T47D (cell line): ENCODE results near the gene MEIS3.

Source experiments
- DNase-seq, 2 experiments: peaks; one replicate each; pipeline versions ENCODE4 v3.0.0 to v3.0.0-alpha.2; 2011 to 2012; ENCODE audit warnings: low read depth in 1 of 2, low spot score in 1 of 2
- JUND ChIP-seq: IDR thresholded peaks from 2 replicates; pipeline ENCODE4 v1.6.1; 2012; ENCODE audit warnings: low read depth
- in situ Hi-C: cut with HindIII; loops from 2 replicates; pipeline ENCODE4 v1.10.0; 2016; ENCODE audit warnings: low sequenced_read_pairs, low pct_unique_long_range_greater_than_20kb

MEIS3 gene

DNA sequence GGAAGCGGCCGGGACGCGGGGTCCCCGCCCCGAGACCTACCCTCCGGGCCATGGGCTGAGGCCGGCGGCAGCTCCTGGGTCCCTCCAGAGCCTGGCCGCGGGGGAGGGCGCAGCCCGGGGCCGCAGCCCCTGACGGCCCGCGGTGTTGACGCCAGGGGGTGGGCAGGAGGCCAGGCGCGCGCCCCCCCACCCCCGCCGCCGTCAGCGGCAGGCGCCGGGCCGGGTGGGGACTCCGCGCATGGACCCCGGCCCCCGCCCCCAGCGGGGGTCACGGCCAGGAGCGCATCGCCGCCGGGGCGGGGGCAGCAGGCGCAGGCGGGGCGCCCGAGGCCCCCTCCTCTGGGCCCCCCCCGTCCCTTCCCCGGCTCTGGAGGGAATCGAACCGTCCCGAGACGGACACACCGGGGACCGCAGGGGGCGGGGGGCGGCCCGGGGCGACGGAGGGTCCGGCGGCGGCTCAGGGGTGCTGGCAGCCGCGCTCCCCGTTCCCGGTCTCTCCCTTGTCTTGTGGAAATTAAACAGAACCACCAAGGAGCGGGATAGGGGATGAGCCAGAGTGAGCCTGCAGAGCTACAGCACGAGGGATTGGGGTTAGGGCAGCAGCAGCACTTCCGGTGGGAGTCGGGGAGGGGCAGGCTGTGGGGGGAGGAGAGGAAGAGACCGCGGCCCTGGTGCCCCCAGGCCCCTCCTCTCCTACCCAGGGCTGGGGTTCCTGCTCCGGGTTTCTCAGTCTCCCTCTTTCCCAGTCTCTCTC is at the start of gene MEIS3:
Gene MEIS3, minus strand, starts transcription at position 498 of the 754 bp plus-strand sequence. Its CDS starts 446 bp downstream, at position 52.
- no peak for DNase-seq
- in situ Hi-C loops, result no loop called here
- TF ChIP-seq JUND, result no peak

DNA sequence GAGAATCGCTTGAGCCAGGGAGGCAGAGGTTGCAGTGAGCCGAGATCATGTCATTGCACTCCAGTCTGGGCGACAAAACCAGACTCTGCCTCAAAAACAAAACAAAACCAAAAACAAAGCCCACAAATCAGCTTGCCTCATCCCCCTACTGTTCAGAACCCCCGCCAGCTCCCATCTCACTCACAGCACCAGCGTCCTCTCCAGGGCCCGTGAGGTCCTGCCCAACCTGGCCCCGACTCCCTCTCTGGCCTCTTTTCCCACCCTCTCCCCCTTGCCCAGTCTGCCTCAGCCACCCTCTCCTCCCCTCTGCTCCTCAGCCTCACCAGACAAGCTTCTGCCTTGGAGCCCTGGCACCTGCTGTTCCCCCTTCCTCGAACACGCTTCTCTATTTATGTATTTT is 48.6 kb upstream of the MEIS3 start:
- no peak for TF ChIP-seq JUND
- in situ Hi-C loops, result no loop called here
- no peak for DNase-seq

DNA sequence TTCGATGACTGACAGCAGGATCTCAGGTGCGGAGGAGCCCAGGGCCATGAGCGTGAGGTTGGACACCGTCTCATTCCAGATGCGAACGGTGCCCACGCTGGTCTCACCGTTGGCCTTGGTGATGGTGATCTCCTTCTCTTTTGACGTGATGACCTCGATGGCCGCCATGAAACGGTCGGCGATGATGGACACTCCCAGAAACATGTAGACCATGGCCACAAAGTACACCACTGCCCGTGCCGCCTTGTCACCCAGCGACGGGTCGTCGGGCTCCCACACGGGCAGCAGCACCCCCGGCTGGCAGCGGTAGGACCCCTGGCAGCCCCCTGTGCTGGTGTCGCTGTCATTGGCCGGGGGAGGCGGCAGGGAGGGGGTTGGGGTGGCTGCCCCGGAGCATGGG is 46.6 kb upstream of the MEIS3 start:
- TF ChIP-seq JUND, result no peak
- in situ Hi-C loops, result no loop called here
- DNase-seq, result no peak

DNA sequence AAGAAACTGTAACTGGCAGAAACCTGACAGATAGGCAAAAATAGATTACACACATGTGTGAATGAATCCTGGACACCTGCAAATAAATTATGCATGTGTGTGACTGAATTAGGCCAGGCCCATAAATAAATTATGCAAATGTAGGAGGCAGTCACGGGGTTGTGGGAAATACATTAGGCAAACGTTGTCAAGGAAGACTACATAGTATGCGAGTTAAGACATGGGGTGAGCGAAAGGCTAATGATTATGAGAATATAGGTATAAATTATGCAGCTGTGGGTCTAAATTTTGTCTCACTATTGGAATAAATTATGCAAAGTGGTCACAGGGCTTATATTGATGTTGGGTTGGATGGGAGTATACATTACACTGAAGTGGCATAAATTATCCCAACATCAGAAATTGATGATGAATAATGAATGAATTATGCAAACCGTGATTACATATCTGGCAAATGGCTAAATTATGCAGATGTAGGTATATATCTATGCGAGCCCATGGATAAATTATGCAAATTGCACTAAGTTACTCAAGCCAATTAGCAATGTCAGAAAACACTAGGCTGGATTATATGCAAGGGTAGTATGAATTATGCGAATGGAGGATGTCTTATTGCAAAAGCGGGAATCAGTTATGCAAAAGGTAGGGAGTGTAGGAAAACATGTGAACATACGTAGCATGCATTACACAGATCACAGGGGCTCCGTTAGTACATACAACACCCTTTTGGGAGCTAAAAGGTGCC is 45.5 kb upstream of the MEIS3 start:
- no peak for DNase-seq
- no peak for TF ChIP-seq JUND
- in situ Hi-C loops, result no loop called here

DNA sequence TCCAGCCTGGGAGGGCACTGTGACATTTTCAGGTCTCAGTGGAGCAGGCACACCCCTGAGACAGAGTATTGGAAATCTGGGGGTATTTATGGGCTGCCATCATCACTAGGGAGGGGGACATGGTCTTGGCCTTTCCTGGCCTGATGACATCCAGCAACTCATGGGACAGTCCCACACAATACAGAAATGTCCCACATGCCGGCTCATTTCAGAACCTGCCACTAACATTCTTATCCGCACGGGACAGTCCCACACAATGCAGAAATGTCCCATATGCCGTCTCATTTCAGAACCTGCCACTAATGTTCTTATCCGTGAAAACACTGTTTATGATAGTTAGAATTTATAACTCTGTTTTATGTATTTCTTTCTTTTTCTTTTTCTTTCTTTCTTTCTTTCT is 42.5 kb upstream of the MEIS3 start:
- no peak for DNase-seq
- in situ Hi-C loops, result no loop called here
- no peak for TF ChIP-seq JUND

DNA sequence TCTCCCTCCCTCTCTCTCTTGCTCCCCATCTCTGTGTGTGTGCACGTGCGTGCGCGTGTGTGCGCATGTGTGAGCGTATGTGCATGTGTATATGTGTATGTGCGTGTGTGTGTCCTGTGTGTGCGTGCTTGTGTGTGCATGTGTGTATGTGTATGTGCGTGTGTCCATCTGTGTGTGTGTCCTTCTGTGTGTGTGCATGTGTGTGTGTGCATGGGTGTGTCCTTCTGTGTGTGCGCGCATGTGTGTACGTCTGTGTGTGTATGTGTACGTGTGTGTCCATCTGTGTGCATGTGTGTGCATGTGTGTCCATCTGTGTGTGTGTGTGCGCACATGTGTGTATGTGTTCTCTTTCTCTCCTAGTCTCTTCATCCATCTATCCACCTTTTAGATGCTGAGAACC is 40.1 kb upstream of the MEIS3 start:
- no peak for TF ChIP-seq JUND
- DNase-seq, result no peak
- in situ Hi-C loops, result no loop called here

DNA sequence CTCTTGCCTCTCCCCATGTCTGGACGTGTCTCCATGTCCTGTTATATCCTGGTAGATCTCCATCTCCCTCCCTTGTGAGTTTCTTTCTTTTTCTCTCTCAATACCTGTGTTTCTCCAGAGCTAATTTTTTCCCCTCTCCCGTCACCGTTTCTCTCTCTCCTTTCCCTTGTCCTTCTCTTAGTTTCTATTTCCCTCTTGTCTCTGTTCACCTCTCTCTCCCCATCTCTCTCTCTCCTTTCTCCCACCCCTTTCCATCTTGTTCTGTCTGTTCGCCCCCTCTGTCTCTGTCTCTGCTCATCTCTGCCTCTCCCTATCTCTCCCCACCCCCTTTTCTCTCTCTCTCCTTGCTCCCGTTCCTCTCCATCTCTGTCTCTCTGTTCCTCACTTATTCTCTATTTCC is 39.3 kb upstream of the MEIS3 start:
- no peak for DNase-seq
- in situ Hi-C loops, result no loop called here
- TF ChIP-seq JUND, result no peak

DNA sequence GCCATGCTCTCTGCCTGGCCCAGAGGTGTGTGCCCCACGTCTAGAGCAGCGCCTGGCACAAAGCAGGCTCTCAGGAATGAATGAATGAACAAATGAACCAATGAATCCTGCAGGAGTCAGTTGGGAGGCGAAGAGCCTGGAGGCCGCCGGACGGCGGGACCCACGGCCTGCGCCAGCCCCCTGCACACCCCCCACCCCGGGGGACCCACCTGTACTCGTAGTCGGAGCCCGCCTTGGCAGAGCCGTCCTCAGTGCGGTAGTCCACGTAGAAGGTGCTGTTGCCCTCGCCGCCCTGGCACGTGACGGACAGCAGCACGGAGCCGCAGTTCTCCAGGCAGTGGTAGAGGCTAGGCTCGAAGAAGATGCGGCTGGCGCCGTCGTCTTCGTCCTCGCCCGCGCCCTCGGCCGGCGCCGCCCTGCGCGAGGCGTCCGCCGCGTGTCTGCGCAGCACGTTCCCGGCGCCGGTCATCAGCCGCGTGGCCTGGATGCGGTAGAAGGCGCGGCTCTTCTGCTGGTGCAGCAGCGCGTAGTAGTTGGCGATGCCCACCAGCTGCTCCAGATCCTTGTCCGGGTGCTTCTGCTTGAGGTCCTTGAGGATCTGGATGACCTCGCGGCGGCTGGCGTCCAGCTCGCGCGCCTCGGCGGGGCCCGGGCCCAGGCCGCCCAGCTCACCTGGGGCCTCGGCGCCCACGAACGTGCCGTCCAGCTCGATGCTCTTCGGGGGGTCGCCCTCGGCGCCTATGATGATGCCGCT is 37.6 kb upstream of the MEIS3 start:
- no peak for TF ChIP-seq JUND
- DNase-seq, result no peak
- in situ Hi-C loops, result no loop called here

DNA sequence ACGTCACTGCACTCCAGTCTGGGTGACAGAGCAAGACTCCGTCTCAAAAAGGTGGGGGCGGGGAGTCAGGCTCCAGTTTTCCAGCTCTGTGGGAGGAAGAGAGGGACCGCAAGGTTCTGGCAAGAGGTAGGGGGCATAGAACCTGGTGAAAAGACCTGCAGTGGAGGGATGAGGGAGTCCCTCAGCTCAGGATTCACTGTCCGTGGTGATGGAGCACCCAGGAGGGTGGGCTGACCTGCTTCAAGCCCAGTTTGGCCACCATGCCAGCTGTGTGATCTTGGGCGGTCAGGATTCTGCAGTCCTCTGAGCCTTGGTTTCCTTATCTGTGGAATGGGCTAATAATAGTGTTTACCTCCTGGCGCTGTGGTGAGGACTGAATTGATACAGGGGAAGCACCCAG is 31.2 kb upstream of the MEIS3 start:
- in situ Hi-C loops, result no loop called here

DNA sequence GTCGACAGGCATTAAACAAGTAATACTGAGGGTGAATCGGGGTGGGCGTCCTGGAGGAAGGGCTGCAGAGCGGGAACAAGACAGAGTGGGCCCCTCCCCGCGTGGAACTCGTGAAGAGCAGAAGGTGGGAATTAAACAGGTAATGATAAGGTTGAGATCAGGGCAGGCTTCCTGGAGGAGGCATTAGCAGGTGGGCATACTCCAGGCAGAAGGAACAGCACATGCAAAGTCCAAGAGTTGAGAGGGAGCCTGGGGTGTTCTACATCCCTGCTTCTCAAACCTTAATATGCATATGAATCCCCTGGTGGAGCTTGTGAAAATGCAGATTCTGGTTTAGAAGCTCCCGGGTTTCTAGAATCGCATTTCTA is 29.0 kb upstream of the MEIS3 start:
- DNase-seq, result no peak
- no peak for TF ChIP-seq JUND
- in situ Hi-C loops, result no loop called here

More for the DNA sequence above, 31.2 kb upstream of the MEIS3 start:
- TF ChIP-seq JUND, result no peak
- DNase-seq, result no peak

DNA sequence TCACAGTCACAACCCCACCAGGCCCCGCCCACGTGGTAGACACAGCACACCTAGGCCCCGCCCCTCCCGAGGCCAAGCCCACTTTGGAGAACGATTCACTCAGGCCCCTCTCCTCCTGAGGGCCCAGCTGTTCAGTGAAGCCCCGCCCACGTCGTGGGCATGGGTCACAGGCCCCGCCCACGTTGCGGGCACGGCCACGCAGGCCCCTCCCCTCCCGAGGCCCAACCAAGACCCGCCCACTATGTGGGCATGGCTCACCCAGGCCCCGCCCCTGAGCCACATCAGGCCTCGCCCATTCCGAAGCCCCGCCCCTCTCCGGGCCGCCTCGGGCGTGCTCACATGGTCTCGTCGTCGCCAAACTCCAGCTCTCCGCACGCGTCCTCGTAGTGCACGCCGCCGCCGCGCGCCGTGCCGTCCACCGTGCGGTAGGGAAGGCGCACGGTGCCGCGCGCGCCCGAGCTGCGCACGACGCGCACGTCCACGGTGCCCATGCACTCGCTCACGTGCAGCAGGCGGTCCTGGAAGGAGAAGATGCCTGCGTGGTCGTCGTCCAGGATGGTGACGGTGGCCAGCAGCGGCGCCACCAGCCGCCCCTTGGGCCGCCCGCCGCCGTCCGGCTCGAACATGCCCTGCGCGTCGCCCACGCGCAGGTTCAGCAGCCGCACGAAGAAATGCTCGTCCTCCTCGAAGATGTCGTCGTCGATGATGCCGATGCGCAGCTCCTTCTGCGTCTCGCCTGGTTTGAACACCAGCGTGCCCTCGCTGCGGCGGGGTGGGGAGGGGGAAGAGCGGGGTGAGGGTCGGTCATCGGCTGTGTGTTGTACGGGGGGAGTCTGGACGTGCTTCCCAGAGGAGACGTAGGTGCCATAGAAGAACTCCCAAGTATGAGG is 28.4 kb upstream of the MEIS3 start:
- DNase-seq, result peak; percentile 41 to 98
- no peak for TF ChIP-seq JUND
- in situ Hi-C loops, result no loop called here
